GM18511 (cell line): Measurements from ENCODE around the gene HIRA.

Source experiments
- ATAC-seq: cut with Tn5 transposase; IDR thresholded peaks from one replicate; pipeline ENCODE4 v1.9.1; 2021; ENCODE audit warnings: mild to moderate bottlenecking, moderate library complexity; ENCODE audit not compliant: unreplicated experiment

HIRA gene

GRCh38 chr22:19290400-19291217 lies 140.9 kb downstream of the HIRA start:
- ATAC-seq, result peak; percentile 13

GRCh38 chr22:19289475-19290161 lies 141.9 kb downstream of the HIRA start:
- ATAC-seq, result no peak

GRCh38 chr22:19287889-19288288 lies 143.6 kb downstream of the HIRA start:
- no peak for ATAC-seq

- no peak for ATAC-seq
These were observed 144.3 kb downstream of the HIRA start for GRCh38 chr22:19287076-19287707.

- ATAC-seq, result no peak
These were observed 145.7 kb downstream of the HIRA start for GRCh38 chr22:19285831-19286230.
